Fibroblast of lung (primary cell): Measurements from ENCODE around the gene CCNL1. TPM values are rescaled to one million over a fixed set of nuclear protein-coding genes. Genes with fewer than 3 reads are reported as not detected.
A peak's percentile ranks its signal among the peaks of the same experiment; 100 is the strongest.

Source experiments
- DNase-seq, 2 donors: peaks; one replicate each; pipeline versions ENCODE4 v3.0.0 to v3.0.0-alpha.2; 2010; ENCODE audit warnings: low read depth in 2 of 2
- H2AFZ ChIP-seq: 2 replicates; pipeline ENCODE4 v1.5.1; 2012; ENCODE audit warnings: low read length, control low read depth, inconsistent platforms
- H3K27ac ChIP-seq: 2 replicates; pipeline ENCODE4 v1.5.1; 2011; ENCODE audit warnings: low read length, control low read depth; ENCODE audit not compliant: insufficient read depth
- H3K27me3 ChIP-seq: 2 replicates; pipeline ENCODE4 v1.5.1; 2011; ENCODE audit warnings: mild to moderate bottlenecking, low read length; ENCODE audit not compliant: control insufficient read depth, insufficient read depth
- H3K36me3 ChIP-seq: 2 replicates; pipeline ENCODE4 v1.5.1; 2011; ENCODE audit warnings: low read length; ENCODE audit not compliant: control insufficient read depth, insufficient read depth
- H3K4me1 ChIP-seq: 2 replicates; pipeline ENCODE4 v1.5.1; 2011; ENCODE audit warnings: low read length; ENCODE audit not compliant: control insufficient read depth, insufficient read depth; ENCODE audit errors: extremely low read depth
- H3K4me2 ChIP-seq: 2 replicates; pipeline ENCODE4 v1.5.1; 2011; ENCODE audit warnings: low read length, control low read depth; ENCODE audit not compliant: insufficient read depth; ENCODE audit errors: extremely low read depth
- H3K4me3 ChIP-seq, 4 experiments: fragments of 200-600 bp in 1 of 4; sonication (generic) in 1 of 4; replicated peaks in 1 of 4; 2 replicates each; pipeline ENCODE4 v1.5.1; 2011 to 2016; ENCODE audit warnings: low read length in 4 of 4, low read depth in 3 of 4, mild to moderate bottlenecking in 3 of 4, control low read depth in 2 of 4, inconsistent platforms in 1 of 4, mixed read lengths in 1 of 4; ENCODE audit not compliant: insufficient read depth in 1 of 4; ENCODE audit errors: control extremely low read depth in 1 of 4
- H3K79me2 ChIP-seq: 2 replicates; pipeline ENCODE4 v1.5.1; 2012; ENCODE audit warnings: mild to moderate bottlenecking, low read length, inconsistent platforms; ENCODE audit not compliant: control insufficient read depth, insufficient read depth
- H3K9ac ChIP-seq: 2 replicates; pipeline ENCODE4 v1.5.1; 2011; ENCODE audit warnings: mild to moderate bottlenecking, low read length, control low read depth; ENCODE audit not compliant: insufficient read depth
- H3K9me3 ChIP-seq: 2 replicates; pipeline ENCODE4 v1.5.1; 2012; ENCODE audit warnings: low read depth, low read length; ENCODE audit not compliant: control insufficient read depth, insufficient read depth
- H4K20me1 ChIP-seq: 2 replicates; pipeline ENCODE4 v1.5.1; 2011; ENCODE audit warnings: low read length; ENCODE audit not compliant: control insufficient read depth, insufficient read depth; ENCODE audit errors: extremely low read depth
- EZH2 ChIP-seq: IDR thresholded peaks from 2 replicates; pipeline ENCODE4 v1.5.1; 2012; ENCODE audit warnings: low read length, control low read depth, mild to moderate bottlenecking; ENCODE audit errors: missing control alignments
- polyA plus RNA-seq, 2 donors: library from polyadenylated mRNA; depleted of rRNA in 1 of 2; stranded (reverse) in 1 of 2; unstranded in 1 of 2; fragments of >200 nt; gene quantifications; 2 replicates each; pipeline ENCODE4 v1.2.1, GENCODE V29; 2011 to 2012; ENCODE audit warnings: missing spikeins in 1 of 2
- total RNA-seq: library from RNA; depleted of rRNA; stranded (reverse); fragments of >200 nt; gene quantifications from 2 replicates; pipeline ENCODE4 v1.2.1, GENCODE V29; 2014
- TF ChIP-seq, protein P1 (sequence below), 2 donors: IDR thresholded peaks in 1 of 2; conservative IDR thresholded peaks in 1 of 2; 1 replicate in 1 of 2; 2 replicates in 1 of 2; pipeline ENCODE4 v1.5.1; 2011 to 2012; ENCODE audit warnings: low read length in 2 of 2, control low read depth in 1 of 2, inconsistent platforms in 1 of 2, low read depth in 1 of 2, mild to moderate bottlenecking in 1 of 2

CCNL1 gene
- total and polyA plus RNA-seq, 2 donors (not counting 1 experiment from before 2014, with no cell fraction given) = 63.8 to 219 TPM

DNA sequence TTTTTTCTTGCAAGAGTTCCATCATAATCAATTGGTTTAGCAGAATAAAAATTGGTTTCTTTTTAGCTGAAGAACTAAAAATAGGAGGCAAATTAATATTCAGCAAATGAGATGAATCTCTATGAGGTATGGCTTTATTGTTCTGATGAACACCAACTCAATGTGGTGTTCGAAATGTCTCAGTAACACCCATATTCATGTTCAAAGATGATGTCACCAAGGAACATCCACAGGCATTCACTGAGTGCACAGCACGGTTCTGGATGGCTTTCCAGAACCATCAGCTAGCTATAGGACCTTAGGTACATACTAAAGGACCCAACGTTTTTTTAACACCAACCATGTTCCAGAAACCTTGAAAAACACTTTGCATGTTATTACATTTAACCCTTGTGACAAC lies 42.7 kb downstream of the CCNL1 start:
- Histone ChIP-seq H3K4me2 (no peak overlapping the region), H3K36me3 (no peaks in the 10 kb centered on the region), H3K4me3 (no peak overlapping the region), H3K27me3 (no peaks in the 10 kb centered on the region), H3K27ac (no peak overlapping the region), H3K9me3 (no peaks in the 10 kb centered on the region), H4K20me1 (no peaks in the 10 kb centered on the region), H3K9ac (no peak overlapping the region), H3K79me2 (no peaks in the 10 kb centered on the region), H2AFZ (no peak overlapping the region), H3K4me1 (peaks cover 5% of the 10 kb centered on the region)
- TF ChIP-seq, protein P1, sequence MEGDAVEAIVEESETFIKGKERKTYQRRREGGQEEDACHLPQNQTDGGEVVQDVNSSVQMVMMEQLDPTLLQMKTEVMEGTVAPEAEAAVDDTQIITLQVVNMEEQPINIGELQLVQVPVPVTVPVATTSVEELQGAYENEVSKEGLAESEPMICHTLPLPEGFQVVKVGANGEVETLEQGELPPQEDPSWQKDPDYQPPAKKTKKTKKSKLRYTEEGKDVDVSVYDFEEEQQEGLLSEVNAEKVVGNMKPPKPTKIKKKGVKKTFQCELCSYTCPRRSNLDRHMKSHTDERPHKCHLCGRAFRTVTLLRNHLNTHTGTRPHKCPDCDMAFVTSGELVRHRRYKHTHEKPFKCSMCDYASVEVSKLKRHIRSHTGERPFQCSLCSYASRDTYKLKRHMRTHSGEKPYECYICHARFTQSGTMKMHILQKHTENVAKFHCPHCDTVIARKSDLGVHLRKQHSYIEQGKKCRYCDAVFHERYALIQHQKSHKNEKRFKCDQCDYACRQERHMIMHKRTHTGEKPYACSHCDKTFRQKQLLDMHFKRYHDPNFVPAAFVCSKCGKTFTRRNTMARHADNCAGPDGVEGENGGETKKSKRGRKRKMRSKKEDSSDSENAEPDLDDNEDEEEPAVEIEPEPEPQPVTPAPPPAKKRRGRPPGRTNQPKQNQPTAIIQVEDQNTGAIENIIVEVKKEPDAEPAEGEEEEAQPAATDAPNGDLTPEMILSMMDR (conservative IDR thresholded peaks at IDR 0.05 in 1 of 2, IDR thresholded peaks at IDR 0.05 in 1 of 2; ENCODE audit: low read depth in 1 of 2, low read length in 2 of 2) = no peak
- no peak for TF ChIP-seq EZH2
- DNase-seq = no peak

DNA sequence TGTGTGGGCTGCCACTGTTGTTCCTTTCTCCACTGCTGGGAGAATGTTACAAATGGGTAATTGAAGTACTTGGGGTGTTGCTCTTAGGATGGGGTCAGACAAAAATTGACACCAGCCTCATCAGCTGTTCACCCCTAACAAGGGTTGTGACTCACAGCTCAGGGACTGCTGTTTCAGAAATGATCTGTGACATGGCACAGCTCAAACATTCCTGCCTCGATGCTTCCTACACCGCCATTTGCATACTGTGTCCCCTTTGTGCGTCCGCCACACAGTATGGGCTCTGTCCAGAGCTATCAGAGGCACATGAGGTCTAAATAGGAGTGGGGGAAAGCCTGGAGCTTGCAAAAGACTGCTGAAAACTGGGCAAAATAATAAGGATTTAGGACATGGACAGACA lies 43.9 kb downstream of the CCNL1 start:
- Histone ChIP-seq H3K79me2 (no peaks in the 10 kb centered on the region), H3K27me3 (no peaks in the 10 kb centered on the region), H4K20me1 (no peaks in the 10 kb centered on the region), H3K9ac (no peak overlapping the region), H3K4me2 (no peak overlapping the region), H3K4me3 (no peak overlapping the region), H2AFZ (no peak overlapping the region), H3K27ac (no peak overlapping the region), H3K9me3 (no peaks in the 10 kb centered on the region), H3K4me1 (peaks cover 4% of the 10 kb centered on the region), H3K36me3 (no peaks in the 10 kb centered on the region)
- no peak for DNase-seq
- TF ChIP-seq, protein P1 (conservative IDR thresholded peaks at IDR 0.05 in 1 of 2, IDR thresholded peaks at IDR 0.05 in 1 of 2; ENCODE audit: low read depth in 1 of 2, low read length in 2 of 2) = no peak
- no peak for TF ChIP-seq EZH2

DNA sequence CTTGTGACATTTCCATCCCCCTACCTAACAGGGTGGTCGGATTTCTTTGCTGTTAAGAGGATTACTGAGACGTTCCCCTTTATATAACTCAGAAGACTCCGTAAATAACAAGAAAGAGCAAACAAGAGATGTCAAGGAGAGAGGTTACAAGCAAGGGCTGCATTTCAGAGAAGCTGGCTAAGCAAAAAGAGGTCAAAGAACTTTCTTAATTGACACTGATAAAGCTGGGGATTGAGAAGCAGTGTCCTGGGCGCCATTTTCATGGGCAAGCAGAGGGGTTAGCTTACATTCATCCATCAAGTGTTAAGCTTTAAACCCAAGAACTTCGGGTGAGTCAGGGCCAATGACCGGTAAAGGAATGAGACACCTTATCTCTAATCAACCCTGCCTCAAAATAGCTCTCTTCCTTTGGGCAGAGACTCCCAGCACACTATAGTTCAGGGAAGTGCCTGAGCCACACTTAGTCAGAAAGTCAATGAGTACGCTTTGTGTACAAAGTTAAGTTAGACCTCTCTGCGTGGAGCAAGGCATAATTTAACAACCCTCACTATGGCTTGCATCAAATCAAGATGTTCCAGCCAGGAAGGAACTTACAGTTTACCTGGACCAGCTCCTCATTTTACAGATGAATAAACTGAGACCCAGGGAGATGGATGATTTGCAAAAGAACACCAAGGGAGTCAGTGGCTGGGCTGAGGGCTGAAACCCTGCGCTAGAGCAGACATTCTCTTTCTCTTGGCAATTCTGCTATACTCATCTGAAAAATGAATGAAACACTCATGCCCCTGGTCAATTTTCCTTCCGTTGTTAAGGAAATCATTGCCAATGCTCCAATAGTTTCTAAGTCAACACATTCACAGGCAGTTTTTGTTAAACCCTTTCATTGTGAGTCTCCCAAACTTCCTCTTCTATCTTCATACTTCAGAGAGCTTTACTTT lies 44.6 kb downstream of the CCNL1 start:
- Histone ChIP-seq H3K27me3 (no peaks in the 10 kb centered on the region), H3K4me2 (peak overlapping the region; percentile 23), H3K4me3 (no peak overlapping the region), H3K9ac (no peak overlapping the region), H3K27ac (no peak overlapping the region), H2AFZ (no peak overlapping the region), H3K4me1 (peaks cover 4% of the 10 kb centered on the region), H3K79me2 (no peaks in the 10 kb centered on the region), H4K20me1 (no peaks in the 10 kb centered on the region), H3K9me3 (no peaks in the 10 kb centered on the region), H3K36me3 (no peaks in the 10 kb centered on the region)
- TF ChIP-seq EZH2 = no peak
- TF ChIP-seq, protein P1 (conservative IDR thresholded peaks at IDR 0.05 in 1 of 2, IDR thresholded peaks at IDR 0.05 in 1 of 2; ENCODE audit: low read depth in 1 of 2, low read length in 2 of 2) = no peak
- DNase-seq = peak in 1 of 2 donors; percentile 84
